Fibroblast of lung (primary cell): ENCODE results near the gene SPSB1. TPM values are rescaled to one million over a fixed set of nuclear protein-coding genes. Genes with fewer than 3 reads are reported as not detected.

Experiments used
- DNase-seq, 2 donors: peaks; one replicate each; pipeline versions ENCODE4 v3.0.0 to v3.0.0-alpha.2; 2010; ENCODE audit warnings: low read depth in 2 of 2
- H2AFZ ChIP-seq: 2 replicates; pipeline ENCODE4 v1.5.1; 2012; ENCODE audit warnings: low read length, control low read depth, inconsistent platforms
- H3K27ac ChIP-seq: 2 replicates; pipeline ENCODE4 v1.5.1; 2011; ENCODE audit warnings: low read length, control low read depth; ENCODE audit not compliant: insufficient read depth
- H3K27me3 ChIP-seq: 2 replicates; pipeline ENCODE4 v1.5.1; 2011; ENCODE audit warnings: mild to moderate bottlenecking, low read length; ENCODE audit not compliant: control insufficient read depth, insufficient read depth
- H3K36me3 ChIP-seq: 2 replicates; pipeline ENCODE4 v1.5.1; 2011; ENCODE audit warnings: low read length; ENCODE audit not compliant: control insufficient read depth, insufficient read depth
- H3K4me1 ChIP-seq: 2 replicates; pipeline ENCODE4 v1.5.1; 2011; ENCODE audit warnings: low read length; ENCODE audit not compliant: control insufficient read depth, insufficient read depth; ENCODE audit errors: extremely low read depth
- H3K4me2 ChIP-seq: 2 replicates; pipeline ENCODE4 v1.5.1; 2011; ENCODE audit warnings: low read length, control low read depth; ENCODE audit not compliant: insufficient read depth; ENCODE audit errors: extremely low read depth
- H3K4me3 ChIP-seq, 4 experiments: fragments of 200-600 bp in 1 of 4; sonication (generic) in 1 of 4; replicated peaks in 1 of 4; 2 replicates each; pipeline ENCODE4 v1.5.1; 2011 to 2016; ENCODE audit warnings: low read length in 4 of 4, low read depth in 3 of 4, mild to moderate bottlenecking in 3 of 4, control low read depth in 2 of 4, inconsistent platforms in 1 of 4, mixed read lengths in 1 of 4; ENCODE audit not compliant: insufficient read depth in 1 of 4; ENCODE audit errors: control extremely low read depth in 1 of 4
- H3K79me2 ChIP-seq: 2 replicates; pipeline ENCODE4 v1.5.1; 2012; ENCODE audit warnings: mild to moderate bottlenecking, low read length, inconsistent platforms; ENCODE audit not compliant: control insufficient read depth, insufficient read depth
- H3K9ac ChIP-seq: 2 replicates; pipeline ENCODE4 v1.5.1; 2011; ENCODE audit warnings: mild to moderate bottlenecking, low read length, control low read depth; ENCODE audit not compliant: insufficient read depth
- H3K9me3 ChIP-seq: 2 replicates; pipeline ENCODE4 v1.5.1; 2012; ENCODE audit warnings: low read depth, low read length; ENCODE audit not compliant: control insufficient read depth, insufficient read depth
- H4K20me1 ChIP-seq: 2 replicates; pipeline ENCODE4 v1.5.1; 2011; ENCODE audit warnings: low read length; ENCODE audit not compliant: control insufficient read depth, insufficient read depth; ENCODE audit errors: extremely low read depth
- CTCF ChIP-seq, 2 donors: IDR thresholded peaks in 1 of 2; conservative IDR thresholded peaks in 1 of 2; 1 replicate in 1 of 2; 2 replicates in 1 of 2; pipeline ENCODE4 v1.5.1; 2011 to 2012; ENCODE audit warnings: low read length in 2 of 2, control low read depth in 1 of 2, inconsistent platforms in 1 of 2, low read depth in 1 of 2, mild to moderate bottlenecking in 1 of 2
- EZH2 ChIP-seq: IDR thresholded peaks from 2 replicates; pipeline ENCODE4 v1.5.1; 2012; ENCODE audit warnings: low read length, control low read depth, mild to moderate bottlenecking; ENCODE audit errors: missing control alignments
- polyA plus RNA-seq, 2 donors: library from polyadenylated mRNA; depleted of rRNA in 1 of 2; stranded (reverse) in 1 of 2; unstranded in 1 of 2; fragments of >200 nt; gene quantifications; 2 replicates each; pipeline ENCODE4 v1.2.1, GENCODE V29; 2011 to 2012; ENCODE audit warnings: missing spikeins in 1 of 2
- total RNA-seq: library from RNA; depleted of rRNA; stranded (reverse); fragments of >200 nt; gene quantifications from 2 replicates; pipeline ENCODE4 v1.2.1, GENCODE V29; 2014

The SPSB1 gene
- total and polyA plus RNA-seq, 2 donors (not counting 1 experiment from before 2014, with no cell fraction given), result 14.3 to 20.6 TPM

- Histone ChIP-seq H3K27me3 (no peaks in the 10 kb centered on the region), H2AFZ (no peak overlapping the region), H4K20me1 (peaks cover 1% of the 10 kb centered on the region), H3K4me3 (peak overlapping the region; percentile 84 to 100 (median 99)), H3K27ac (peak overlapping the region; percentile 94), H3K9me3 (no peaks in the 10 kb centered on the region), H3K36me3 (peaks cover 4% of the 10 kb centered on the region), H3K9ac (peak overlapping the region; percentile 86), H3K4me1 (peaks cover 24% of the 10 kb centered on the region), H3K4me2 (peak overlapping the region; percentile 93), H3K79me2 (peaks cover 59% of the 10 kb centered on the region)
- no peak for TF ChIP-seq EZH2
- no peak for TF ChIP-seq CTCF (conservative IDR thresholded peaks at IDR 0.05 in 1 of 2, IDR thresholded peaks at IDR 0.05 in 1 of 2; ENCODE audit: low read depth in 1 of 2, low read length in 2 of 2)
- peak; percentile 75 to 94 for DNase-seq
Measured at GRCh38 chr1:9294405-9294773, 1.7 kb downstream of the SPSB1 start.

- Histone ChIP-seq H4K20me1 (peaks cover 1% of the 10 kb centered on the region), H3K27me3 (no peaks in the 10 kb centered on the region), H2AFZ (no peak overlapping the region), H3K27ac (peak overlapping the region; percentile 94), H3K36me3 (peaks cover 4% of the 10 kb centered on the region), H3K4me3 (peak overlapping the region; percentile 40 to 100 (median 91)), H3K9ac (peak overlapping the region; percentile 54), H3K9me3 (no peaks in the 10 kb centered on the region), H3K79me2 (peaks cover 62% of the 10 kb centered on the region), H3K4me1 (peaks cover 27% of the 10 kb centered on the region), H3K4me2 (peak overlapping the region; percentile 53)
- DNase-seq, result peak; percentile 77 to 83
- TF ChIP-seq EZH2 (no peak), CTCF (conservative IDR thresholded peaks at IDR 0.05 in 1 of 2, IDR thresholded peaks at IDR 0.05 in 1 of 2; ENCODE audit: low read depth in 1 of 2, low read length in 2 of 2) (peak; percentile 36 to 37)
Measured at GRCh38 chr1:9294910-9295636, 2.4 kb downstream of the SPSB1 start.

GRCh38 chr1:9295884-9296283, 3.2 kb downstream of the SPSB1 start:
- H3K27me3 ChIP-seq, result no peaks in the 10 kb centered on the region
- DNase-seq, result no peak
- H3K36me3 ChIP-seq, result peaks cover 7% of the 10 kb centered on the region
- H3K79me2 ChIP-seq, result peaks cover 71% of the 10 kb centered on the region
- H3K4me3 ChIP-seq, result peak overlapping the region in 1 of 4 experiments; percentile 98
- peaks cover 29% of the 10 kb centered on the region for H3K4me1 ChIP-seq
- no peak for TF ChIP-seq EZH2
- TF ChIP-seq CTCF (conservative IDR thresholded peaks at IDR 0.05 in 1 of 2, IDR thresholded peaks at IDR 0.05 in 1 of 2; ENCODE audit: low read depth in 1 of 2, low read length in 2 of 2), result no peak
- no peaks in the 10 kb centered on the region for H3K9me3 ChIP-seq
- no peak overlapping the region for H3K27ac ChIP-seq
- H3K4me2 ChIP-seq, result peak overlapping the region; percentile 53
- no peak overlapping the region for H2AFZ ChIP-seq
- no peak overlapping the region for H3K9ac ChIP-seq
- peaks cover 1% of the 10 kb centered on the region for H4K20me1 ChIP-seq
